Hepatocyte (in vitro differentiated cells): ENCODE results near the gene RNF130. TPM values are rescaled to one million over a fixed set of nuclear protein-coding genes. Genes with fewer than 3 reads are reported as not detected.

Source experiments
- DNase-seq: peaks from one replicate; pipeline ENCODE4 v3.0.0-alpha.2; 2016; ENCODE audit warnings: low spot score
- H2AFZ ChIP-seq: fragments of 200-600 bp; sonication (generic); 2 replicates; pipeline ENCODE4 v1.6.0; 2016; ENCODE audit warnings: antibody characterized with exemption, mild to moderate bottlenecking
- H3K27ac ChIP-seq: fragments of 200-600 bp; sonication (generic); 2 replicates; pipeline ENCODE4 v1.5.1; 2016; ENCODE audit warnings: mild to moderate bottlenecking
- H3K27me3 ChIP-seq: fragments of 200-600 bp; sonication (generic); 2 replicates; pipeline ENCODE4 v1.6.1; 2016
- H3K36me3 ChIP-seq: fragments of 200-600 bp; sonication (generic); replicated peaks from 2 replicates; pipeline ENCODE4 v1.5.1; 2016; ENCODE audit warnings: low read depth; ENCODE audit not compliant: insufficient read depth
- H3K4me1 ChIP-seq: fragments of 200-600 bp; sonication (generic); 2 replicates; pipeline ENCODE4 v1.5.1; 2016; ENCODE audit warnings: mild to moderate bottlenecking, moderate library complexity; ENCODE audit not compliant: insufficient read depth
- H3K4me2 ChIP-seq: fragments of 200-600 bp; sonication (generic); 2 replicates; pipeline ENCODE4 v1.6.0; 2016
- H3K4me3 ChIP-seq: fragments of 200-600 bp; sonication (generic); 2 replicates; pipeline ENCODE4 v1.5.1; 2016; ENCODE audit warnings: mild to moderate bottlenecking
- H3K79me2 ChIP-seq: fragments of 200-600 bp; sonication (generic); 2 replicates; pipeline ENCODE4 v1.6.0; 2017; ENCODE audit warnings: mild to moderate bottlenecking
- H3K9me2 ChIP-seq: fragments of 200-600 bp; sonication (generic); replicated peaks from 2 replicates; pipeline ENCODE4 v1.6.0; 2017; ENCODE audit warnings: mild to moderate bottlenecking; ENCODE audit not compliant: insufficient read depth
- H3K9me3 ChIP-seq: fragments of 200-600 bp; sonication (generic); 2 replicates; pipeline ENCODE4 v1.5.1; 2016; ENCODE audit warnings: low read depth, mild to moderate bottlenecking
- H4K20me1 ChIP-seq: fragments of 200-600 bp; sonication (generic); 2 replicates; pipeline ENCODE4 v1.6.0; 2016; ENCODE audit warnings: mild to moderate bottlenecking; ENCODE audit not compliant: insufficient read depth, poor library complexity, severe bottlenecking
- EZH2 ChIP-seq: fragments of 200-600 bp; sonication (generic); IDR thresholded peaks from 2 replicates; pipeline ENCODE4 v1.6.1; 2016; ENCODE audit warnings: antibody characterized with exemption, mild to moderate bottlenecking, borderline replicate concordance
- EZH2phosphoT487 ChIP-seq: fragments of 200-600 bp; sonication (generic); IDR thresholded peaks from one replicate; pipeline ENCODE4 v1.6.1; 2018; ENCODE audit warnings: antibody characterized with exemption, mild to moderate bottlenecking, low read depth, moderate library complexity; ENCODE audit not compliant: unreplicated experiment, severe bottlenecking
- WGBS: methylation state at CpG from one replicate; pipeline ENCODE4 v1.1.6; 2016; ENCODE audit warnings: low lambda C conversion rate; ENCODE audit errors: missing lambda C conversion rate; 5-methylcytosine and 5-hydroxymethylcytosine counted together
- polyA plus RNA-seq: library from polyadenylated mRNA; unstranded; fragments of >200 nt; fragmentation: Nextera tagmentation; extraction: Ambion mirVana; gene quantifications from 2 replicates; pipeline ENCODE4 v1.2.1, GENCODE V29; 2016
- total RNA-seq: library from RNA; depleted of rRNA; stranded (reverse); fragments of >200 nt; gene quantifications from 2 replicates; pipeline ENCODE4 v1.2.3, GENCODE V29; 2014
- TF ChIP-seq, protein P1 (sequence below): fragments of 200-600 bp; sonication (generic); IDR thresholded peaks from 2 replicates; pipeline ENCODE4 v1.5.1; 2016; ENCODE audit warnings: antibody characterized with exemption, mild to moderate bottlenecking; ENCODE audit not compliant: poor library complexity

The RNF130 gene
- total and polyA plus RNA-seq, 2 experiments from 2014 or later: 42.4 to 64.9 TPM

DNA sequence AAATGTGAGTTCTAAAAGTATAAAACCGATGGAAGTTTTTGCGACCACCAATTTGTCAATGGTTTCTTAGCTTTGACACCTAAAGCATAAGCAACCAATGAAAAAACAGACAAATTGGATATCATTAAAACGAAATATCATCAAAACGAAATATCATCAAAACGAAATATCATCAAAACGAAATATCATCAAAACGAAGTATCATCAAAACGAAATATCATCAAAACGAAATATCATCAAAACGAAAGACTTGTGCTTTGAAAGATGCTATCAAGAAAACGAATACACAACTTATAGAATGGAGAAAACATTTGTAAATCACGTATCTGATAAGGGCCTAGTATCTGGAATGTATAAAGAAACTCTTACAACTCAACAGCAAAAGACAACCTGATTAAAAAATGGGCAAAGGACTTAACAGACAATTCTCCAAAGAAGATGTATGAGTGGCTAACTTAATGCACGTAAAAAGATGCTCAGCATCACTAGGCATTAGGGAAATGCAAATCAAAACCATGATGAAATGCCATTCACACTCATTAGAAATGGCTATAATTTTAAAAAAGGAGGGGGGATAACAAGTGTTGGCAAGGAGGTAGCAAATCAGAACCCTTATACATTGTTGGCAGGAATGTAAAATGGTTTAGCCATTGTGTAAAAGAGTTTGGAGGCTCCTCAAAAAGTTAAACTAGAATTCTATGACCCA, 134.4 kb downstream of the RNF130 start:
- H3K27ac ChIP-seq: no peak overlapping the region
- TF ChIP-seq, protein P1, sequence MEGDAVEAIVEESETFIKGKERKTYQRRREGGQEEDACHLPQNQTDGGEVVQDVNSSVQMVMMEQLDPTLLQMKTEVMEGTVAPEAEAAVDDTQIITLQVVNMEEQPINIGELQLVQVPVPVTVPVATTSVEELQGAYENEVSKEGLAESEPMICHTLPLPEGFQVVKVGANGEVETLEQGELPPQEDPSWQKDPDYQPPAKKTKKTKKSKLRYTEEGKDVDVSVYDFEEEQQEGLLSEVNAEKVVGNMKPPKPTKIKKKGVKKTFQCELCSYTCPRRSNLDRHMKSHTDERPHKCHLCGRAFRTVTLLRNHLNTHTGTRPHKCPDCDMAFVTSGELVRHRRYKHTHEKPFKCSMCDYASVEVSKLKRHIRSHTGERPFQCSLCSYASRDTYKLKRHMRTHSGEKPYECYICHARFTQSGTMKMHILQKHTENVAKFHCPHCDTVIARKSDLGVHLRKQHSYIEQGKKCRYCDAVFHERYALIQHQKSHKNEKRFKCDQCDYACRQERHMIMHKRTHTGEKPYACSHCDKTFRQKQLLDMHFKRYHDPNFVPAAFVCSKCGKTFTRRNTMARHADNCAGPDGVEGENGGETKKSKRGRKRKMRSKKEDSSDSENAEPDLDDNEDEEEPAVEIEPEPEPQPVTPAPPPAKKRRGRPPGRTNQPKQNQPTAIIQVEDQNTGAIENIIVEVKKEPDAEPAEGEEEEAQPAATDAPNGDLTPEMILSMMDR: no peak
- TF ChIP-seq EZH2: no peak
- no peak for TF ChIP-seq EZH2phosphoT487
- no peaks in the 10 kb centered on the region for H4K20me1 ChIP-seq
- no peaks in the 10 kb centered on the region for H3K9me3 ChIP-seq
- H3K4me3 ChIP-seq: no peak overlapping the region
- no peak overlapping the region for H3K4me2 ChIP-seq
- 93% methylated on average over 13 of the region's 13 CpGs for WGBS
- no peaks in the 10 kb centered on the region for H3K79me2 ChIP-seq
- H3K27me3 ChIP-seq: no peaks in the 10 kb centered on the region
- no peaks in the 10 kb centered on the region for H3K4me1 ChIP-seq
- no peak overlapping the region for H2AFZ ChIP-seq
- H3K36me3 ChIP-seq: no peaks in the 10 kb centered on the region
- H3K9me2 ChIP-seq: no peaks in the 10 kb centered on the region
- DNase-seq: no peak

GRCh38 chr5:179930788-179931473, 140.6 kb downstream of the RNF130 start:
- Histone ChIP-seq H3K36me3 (no peaks in the 10 kb centered on the region), H3K79me2 (no peaks in the 10 kb centered on the region), H4K20me1 (no peaks in the 10 kb centered on the region), H2AFZ (no peak overlapping the region), H3K27me3 (no peaks in the 10 kb centered on the region), H3K4me2 (no peak overlapping the region), H3K27ac (no peak overlapping the region), H3K9me3 (no peaks in the 10 kb centered on the region), H3K4me3 (no peak overlapping the region), H3K4me1 (no peaks in the 10 kb centered on the region), H3K9me2 (no peaks in the 10 kb centered on the region)
- no peak for TF ChIP-seq EZH2phosphoT487
- TF ChIP-seq, protein P1: no peak
- TF ChIP-seq EZH2: no peak
- DNase-seq: no peak
- WGBS: 98% methylated on average over 8 of the region's 8 CpGs

DNA sequence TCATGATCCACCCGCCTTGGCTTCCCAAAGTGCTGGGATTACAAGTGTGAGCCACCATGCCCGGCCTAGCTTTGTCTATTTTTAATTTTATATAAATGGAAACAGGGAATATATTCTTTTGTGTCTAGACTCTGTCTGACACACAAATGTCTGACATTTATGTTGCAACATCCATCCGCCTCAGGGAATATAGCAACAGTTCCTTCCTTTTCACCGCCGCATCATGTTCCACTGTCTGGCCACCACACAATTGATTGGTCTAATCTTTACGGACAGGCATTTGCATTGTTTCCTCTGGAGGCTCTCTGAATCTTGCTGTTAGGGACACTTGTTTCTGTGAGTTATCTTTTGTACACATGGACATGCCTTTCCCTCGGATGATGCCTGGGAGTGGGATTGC, 143.7 kb downstream of the RNF130 start:
- no peak overlapping the region for H2AFZ ChIP-seq
- TF ChIP-seq EZH2 (no peak), EZH2phosphoT487 (no peak)
- TF ChIP-seq, protein P1: no peak
- 96% methylated on average over 7 of the region's 7 CpGs for WGBS
- no peaks in the 10 kb centered on the region for H3K9me2 ChIP-seq
- H3K79me2 ChIP-seq: no peaks in the 10 kb centered on the region
- no peak overlapping the region for H3K4me3 ChIP-seq
- H3K4me1 ChIP-seq: no peaks in the 10 kb centered on the region
- H3K9me3 ChIP-seq: no peaks in the 10 kb centered on the region
- no peaks in the 10 kb centered on the region for H4K20me1 ChIP-seq
- no peak for DNase-seq
- H3K27me3 ChIP-seq: no peaks in the 10 kb centered on the region
- no peaks in the 10 kb centered on the region for H3K36me3 ChIP-seq
- H3K4me2 ChIP-seq: no peak overlapping the region
- no peak overlapping the region for H3K27ac ChIP-seq
